ENCODE data around the gene TFDP3.

Gene TFDP3

GRCh38 chrX:133246921-133247320 lies 28.8 kb upstream of the TFDP3 start:
- DNase-seq (ENCODE audit: insufficient read length, low spot score) (no peak), FAIRE-seq (no peak)
- TF ChIP-seq SPI1 (IDR thresholded peaks at IDR 0.05; ENCODE audit: low read depth, low read length) (no peak), POLR2A (IDR thresholded peaks at IDR 0.05; ENCODE audit: low read depth, low read length) (no peak), POU2F2 (IDR thresholded peaks at IDR 0.05; ENCODE audit: low read depth, low read length) (no peak), TAF1 (IDR thresholded peaks at IDR 0.05; ENCODE audit: low read depth, low read length) (no peak), POLR2AphosphoS5 (IDR thresholded peaks at IDR 0.05; ENCODE audit: low read depth, low read length) (no peak), PAX5 (IDR thresholded peaks at IDR 0.05; ENCODE audit: insufficient read depth, low read length, severe bottlenecking) (no peak)

- DNase-seq (ENCODE audit: insufficient read length, low spot score): no peak
- no peak for FAIRE-seq
- TF ChIP-seq PAX5 (IDR thresholded peaks at IDR 0.05; ENCODE audit: insufficient read depth, low read length, severe bottlenecking): no peak
- TF ChIP-seq SPI1 (IDR thresholded peaks at IDR 0.05; ENCODE audit: low read depth, low read length): no peak
- TF ChIP-seq POLR2A (IDR thresholded peaks at IDR 0.05; ENCODE audit: low read depth, low read length): no peak
- TF ChIP-seq POLR2AphosphoS5 (IDR thresholded peaks at IDR 0.05; ENCODE audit: low read depth, low read length): no peak
- TF ChIP-seq POU2F2 (IDR thresholded peaks at IDR 0.05; ENCODE audit: low read depth, low read length): no peak
- TF ChIP-seq TAF1 (IDR thresholded peaks at IDR 0.05; ENCODE audit: low read depth, low read length): no peak
Observed at GRCh38 chrX:133235830-133236229, 17.7 kb upstream of the TFDP3 start.

- FAIRE-seq (no peak), DNase-seq (ENCODE audit: insufficient read length, low spot score) (no peak)
- no peak for TF ChIP-seq POLR2AphosphoS5 (IDR thresholded peaks at IDR 0.05; ENCODE audit: low read depth, low read length)
- no peak for TF ChIP-seq SPI1 (IDR thresholded peaks at IDR 0.05; ENCODE audit: low read depth, low read length)
- no peak for TF ChIP-seq POU2F2 (IDR thresholded peaks at IDR 0.05; ENCODE audit: low read depth, low read length)
- TF ChIP-seq PAX5 (IDR thresholded peaks at IDR 0.05; ENCODE audit: insufficient read depth, low read length, severe bottlenecking): no peak
- TF ChIP-seq POLR2A (IDR thresholded peaks at IDR 0.05; ENCODE audit: low read depth, low read length): no peak
- TF ChIP-seq TAF1 (IDR thresholded peaks at IDR 0.05; ENCODE audit: low read depth, low read length): no peak
Observed at GRCh38 chrX:133232331-133232730, 14.2 kb upstream of the TFDP3 start.

GRCh38 chrX:133229361-133229760 lies 11.2 kb upstream of the TFDP3 start:
- TF ChIP-seq POLR2A (IDR thresholded peaks at IDR 0.05; ENCODE audit: low read depth, low read length) (no peak), TAF1 (IDR thresholded peaks at IDR 0.05; ENCODE audit: low read depth, low read length) (no peak), SPI1 (IDR thresholded peaks at IDR 0.05; ENCODE audit: low read depth, low read length) (no peak), POLR2AphosphoS5 (IDR thresholded peaks at IDR 0.05; ENCODE audit: low read depth, low read length) (no peak), PAX5 (IDR thresholded peaks at IDR 0.05; ENCODE audit: insufficient read depth, low read length, severe bottlenecking) (no peak), POU2F2 (IDR thresholded peaks at IDR 0.05; ENCODE audit: low read depth, low read length) (no peak)
- DNase-seq (ENCODE audit: insufficient read length, low spot score) (no peak), FAIRE-seq (no peak)

- DNase-seq (ENCODE audit: insufficient read length, low spot score) (no peak), FAIRE-seq (no peak)
- TF ChIP-seq POLR2AphosphoS5 (IDR thresholded peaks at IDR 0.05; ENCODE audit: low read depth, low read length) (no peak), POU2F2 (IDR thresholded peaks at IDR 0.05; ENCODE audit: low read depth, low read length) (no peak), PAX5 (IDR thresholded peaks at IDR 0.05; ENCODE audit: insufficient read depth, low read length, severe bottlenecking) (no peak), SPI1 (IDR thresholded peaks at IDR 0.05; ENCODE audit: low read depth, low read length) (no peak), POLR2A (IDR thresholded peaks at IDR 0.05; ENCODE audit: low read depth, low read length) (no peak), TAF1 (IDR thresholded peaks at IDR 0.05; ENCODE audit: low read depth, low read length) (no peak)
Observed at GRCh38 chrX:133215747-133216146, 2.4 kb downstream of the TFDP3 start.

GRCh38 chrX:133215017-133215416 lies 3.1 kb downstream of the TFDP3 start:
- DNase-seq (ENCODE audit: insufficient read length, low spot score) (no peak), FAIRE-seq (no peak)
- TF ChIP-seq SPI1 (IDR thresholded peaks at IDR 0.05; ENCODE audit: low read depth, low read length) (no peak), TAF1 (IDR thresholded peaks at IDR 0.05; ENCODE audit: low read depth, low read length) (no peak), PAX5 (IDR thresholded peaks at IDR 0.05; ENCODE audit: insufficient read depth, low read length, severe bottlenecking) (no peak), POU2F2 (IDR thresholded peaks at IDR 0.05; ENCODE audit: low read depth, low read length) (no peak), POLR2AphosphoS5 (IDR thresholded peaks at IDR 0.05; ENCODE audit: low read depth, low read length) (no peak), POLR2A (IDR thresholded peaks at IDR 0.05; ENCODE audit: low read depth, low read length) (no peak)

GRCh38 chrX:133214301-133214700 lies 3.9 kb downstream of the TFDP3 start:
- no peak for FAIRE-seq

GRCh38 chrX:133213117-133213516 lies 5.0 kb downstream of the TFDP3 start:
- no peak for FAIRE-seq
- TF ChIP-seq SPI1 (IDR thresholded peaks at IDR 0.05; ENCODE audit: low read depth, low read length) (no peak), TAF1 (IDR thresholded peaks at IDR 0.05; ENCODE audit: low read depth, low read length) (no peak), POLR2A (IDR thresholded peaks at IDR 0.05; ENCODE audit: low read depth, low read length) (no peak), PAX5 (IDR thresholded peaks at IDR 0.05; ENCODE audit: insufficient read depth, low read length, severe bottlenecking) (no peak), POU2F2 (IDR thresholded peaks at IDR 0.05; ENCODE audit: low read depth, low read length) (no peak), POLR2AphosphoS5 (IDR thresholded peaks at IDR 0.05; ENCODE audit: low read depth, low read length) (no peak)
- no peak for DNase-seq (ENCODE audit: insufficient read length, low spot score)

More at GRCh38 chrX:133214301-133214700, 3.9 kb downstream of the TFDP3 start:
- no peak for TF ChIP-seq SPI1 (IDR thresholded peaks at IDR 0.05; ENCODE audit: low read depth, low read length)
- no peak for TF ChIP-seq POLR2AphosphoS5 (IDR thresholded peaks at IDR 0.05; ENCODE audit: low read depth, low read length)
- TF ChIP-seq TAF1 (IDR thresholded peaks at IDR 0.05; ENCODE audit: low read depth, low read length): no peak
- TF ChIP-seq PAX5 (IDR thresholded peaks at IDR 0.05; ENCODE audit: insufficient read depth, low read length, severe bottlenecking): no peak
- no peak for TF ChIP-seq POLR2A (IDR thresholded peaks at IDR 0.05; ENCODE audit: low read depth, low read length)
- TF ChIP-seq POU2F2 (IDR thresholded peaks at IDR 0.05; ENCODE audit: low read depth, low read length): no peak
- DNase-seq (ENCODE audit: insufficient read length, low spot score): no peak

GRCh38 chrX:133207751-133208150 lies 10.4 kb downstream of the TFDP3 start:
- no peak for DNase-seq (ENCODE audit: insufficient read length, low spot score)
- no peak for FAIRE-seq
- TF ChIP-seq PAX5 (IDR thresholded peaks at IDR 0.05; ENCODE audit: insufficient read depth, low read length, severe bottlenecking) (no peak), POU2F2 (IDR thresholded peaks at IDR 0.05; ENCODE audit: low read depth, low read length) (no peak), POLR2A (IDR thresholded peaks at IDR 0.05; ENCODE audit: low read depth, low read length) (no peak), POLR2AphosphoS5 (IDR thresholded peaks at IDR 0.05; ENCODE audit: low read depth, low read length) (no peak), TAF1 (IDR thresholded peaks at IDR 0.05; ENCODE audit: low read depth, low read length) (no peak), SPI1 (IDR thresholded peaks at IDR 0.05; ENCODE audit: low read depth, low read length) (no peak)

- no peak for FAIRE-seq
- DNase-seq (ENCODE audit: insufficient read length, low spot score): no peak
Observed at GRCh38 chrX:133191739-133192039, 26.5 kb downstream of the TFDP3 start.

More at GRCh38 chrX:133191739-133192039, 26.5 kb downstream of the TFDP3 start:
- TF ChIP-seq SPI1 (IDR thresholded peaks at IDR 0.05; ENCODE audit: low read depth, low read length): no peak
- no peak for TF ChIP-seq PAX5 (IDR thresholded peaks at IDR 0.05; ENCODE audit: insufficient read depth, low read length, severe bottlenecking)
- TF ChIP-seq POLR2AphosphoS5 (IDR thresholded peaks at IDR 0.05; ENCODE audit: low read depth, low read length): no peak
- no peak for TF ChIP-seq POU2F2 (IDR thresholded peaks at IDR 0.05; ENCODE audit: low read depth, low read length)
- TF ChIP-seq POLR2A (IDR thresholded peaks at IDR 0.05; ENCODE audit: low read depth, low read length): no peak
- TF ChIP-seq TAF1 (IDR thresholded peaks at IDR 0.05; ENCODE audit: low read depth, low read length): no peak

Data from GM12891 (cell line).